K562 (cell line): ENCODE data around the gene PKDREJ. TPM values are rescaled to one million over a fixed set of nuclear protein-coding genes. Genes with fewer than 3 reads are reported as not detected.

Source experiments
- BRD9 ChIP-seq: fragments of 450-650 bp; IDR thresholded peaks from 2 replicates; pipeline ENCODE4 v1.6.1; 2018; ENCODE audit warnings: low read depth; ENCODE audit not compliant: partially characterized antibody
- PHF20 ChIP-seq: fragments of 450-650 bp; IDR thresholded peaks from 2 replicates; pipeline ENCODE4 v1.6.1; 2018; ENCODE audit not compliant: partially characterized antibody
- RAD21 ChIP-seq, 2 experiments: fragments of 250-450 bp in 1 of 2; fragments of 450-650 bp in 1 of 2; sonication (Bioruptor Pico) in 1 of 2; formaldehyde crosslinking in 1 of 2; IDR thresholded peaks in 1 of 2; conservative IDR thresholded peaks in 1 of 2; 2 replicates each; pipeline versions ENCODE4 v1.4.0 to v1.8.0; 2020 to 2022; ENCODE audit warnings: mild to moderate bottlenecking in 2 of 2, moderate library complexity in 1 of 2
- SIN3A ChIP-seq, 2 experiments: fragments of 150-350 bp in 1 of 2; IDR thresholded peaks; 2 replicates each; pipeline ENCODE4 v1.6.1; 2011 to 2016; ENCODE audit warnings: borderline replicate concordance in 2 of 2, low read depth in 2 of 2, low read length in 2 of 2, mild to moderate bottlenecking in 2 of 2, moderate library complexity in 2 of 2; ENCODE audit not compliant: control insufficient read depth in 1 of 2
- polyA plus RNA-seq, 8 experiments: library from polyadenylated mRNA; depleted of rRNA in 4 of 8; stranded (reverse) in 5 of 8; unstranded in 3 of 8; fragments of >200 nt; fragmentation: Nextera tagmentation in 2 of 8; fragmentation: Illumina TruSeq in 1 of 8; extraction: Ambion mirVana in 2 of 8; extraction: Trizol in 1 of 8; gene quantifications; 2 replicates each; pipeline versions ENCODE4 v1.2.1 to v1.2.3, GENCODE V29; 2011 to 2014; ENCODE audit warnings: inconsistent platforms in 1 of 8, missing spikeins in 1 of 8
- total RNA-seq, 7 experiments: library from RNA; depleted of rRNA in 6 of 7; stranded (reverse); fragments of >200 nt in 6 of 7; fragmentation: Illumina TruSeq in 2 of 7; extraction: Trizol in 2 of 7; gene quantifications; 2 replicates each; pipeline versions ENCODE4 v1.2.1 to v1.2.3, GENCODE V29; 2011 to 2021; ENCODE audit warnings: low replicate concordance in 1 of 7
- TF ChIP-seq, protein P1 (sequence below): fragments of 450-650 bp; IDR thresholded peaks from 2 replicates; pipeline ENCODE4 v1.6.1; 2017; ENCODE audit warnings: antibody characterized with exemption, mild to moderate bottlenecking
- TF ChIP-seq, protein P2 (sequence below): sonication (generic); formaldehyde crosslinking; IDR thresholded peaks from 2 replicates; pipeline ENCODE4 v1.8.0; 2022; ENCODE audit warnings: mild to moderate bottlenecking, missing genetic modification reagents
- TF ChIP-seq, protein P3 (sequence below), 2 experiments: fragments of 450-650 bp; conservative IDR thresholded peaks; 2 replicates each; pipeline ENCODE4 v1.6.1; 2017; ENCODE audit warnings: mild to moderate bottlenecking in 2 of 2, moderate library complexity in 2 of 2
- TF ChIP-seq, protein P4 (sequence below): sonication (generic); formaldehyde crosslinking; IDR thresholded peaks from 2 replicates; pipeline ENCODE4 v1.8.0; 2022; ENCODE audit warnings: missing genetic modification reagents, mild to moderate bottlenecking, moderate library complexity, borderline replicate concordance

The PKDREJ gene
- total and polyA plus RNA-seq, 9 of the 15 experiments (the other 6 are each of a cell fraction or from before 2014, with no cell fraction given): 0.03 TPM; not detected in 8

DNA sequence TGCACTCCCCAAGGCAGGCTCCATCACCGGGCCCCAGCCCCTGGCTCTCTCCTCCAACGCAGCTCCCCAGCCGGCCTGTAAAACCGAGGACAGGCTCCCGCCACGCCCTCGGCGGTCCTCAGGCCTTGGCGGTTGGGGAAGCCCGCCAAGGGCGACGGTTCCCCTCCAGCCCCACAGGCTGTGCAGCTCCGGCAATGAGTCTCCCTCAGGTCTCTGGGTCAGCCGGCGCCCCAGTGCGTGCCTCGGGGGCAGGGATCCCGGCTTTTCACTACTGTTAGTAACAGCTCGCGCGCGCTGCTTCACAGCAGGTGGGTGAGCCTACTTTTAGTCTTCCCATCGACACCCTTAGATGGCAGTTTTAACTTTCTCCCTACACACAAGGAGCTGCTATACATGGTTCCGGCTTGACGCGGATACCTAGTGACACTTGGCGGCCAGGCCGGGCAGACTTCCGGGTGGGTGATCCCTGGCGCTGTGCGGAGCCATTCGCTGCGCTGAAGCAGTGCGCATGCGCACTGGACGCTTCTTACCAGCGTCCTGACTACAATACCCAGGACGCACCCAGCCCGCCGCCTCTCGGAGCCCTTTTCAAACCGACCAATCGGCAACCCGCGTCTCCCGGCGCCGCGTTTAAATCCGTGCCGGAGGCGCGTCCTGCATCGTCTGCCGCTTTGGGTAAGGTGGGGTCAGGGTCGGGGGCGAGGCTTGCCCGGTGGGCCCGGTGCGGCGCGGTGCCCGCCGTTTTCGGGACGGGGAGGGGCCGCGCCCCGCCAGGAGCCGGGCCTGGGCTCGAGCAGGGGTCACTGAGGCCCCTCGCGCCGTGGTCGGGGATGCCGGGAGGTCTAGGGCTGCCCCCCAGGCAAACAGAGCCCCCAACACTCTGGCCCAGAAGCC is 33.4 kb upstream of the PKDREJ start, which contains the start of gene GTSE1 (continued):
- TF ChIP-seq, protein P1, sequence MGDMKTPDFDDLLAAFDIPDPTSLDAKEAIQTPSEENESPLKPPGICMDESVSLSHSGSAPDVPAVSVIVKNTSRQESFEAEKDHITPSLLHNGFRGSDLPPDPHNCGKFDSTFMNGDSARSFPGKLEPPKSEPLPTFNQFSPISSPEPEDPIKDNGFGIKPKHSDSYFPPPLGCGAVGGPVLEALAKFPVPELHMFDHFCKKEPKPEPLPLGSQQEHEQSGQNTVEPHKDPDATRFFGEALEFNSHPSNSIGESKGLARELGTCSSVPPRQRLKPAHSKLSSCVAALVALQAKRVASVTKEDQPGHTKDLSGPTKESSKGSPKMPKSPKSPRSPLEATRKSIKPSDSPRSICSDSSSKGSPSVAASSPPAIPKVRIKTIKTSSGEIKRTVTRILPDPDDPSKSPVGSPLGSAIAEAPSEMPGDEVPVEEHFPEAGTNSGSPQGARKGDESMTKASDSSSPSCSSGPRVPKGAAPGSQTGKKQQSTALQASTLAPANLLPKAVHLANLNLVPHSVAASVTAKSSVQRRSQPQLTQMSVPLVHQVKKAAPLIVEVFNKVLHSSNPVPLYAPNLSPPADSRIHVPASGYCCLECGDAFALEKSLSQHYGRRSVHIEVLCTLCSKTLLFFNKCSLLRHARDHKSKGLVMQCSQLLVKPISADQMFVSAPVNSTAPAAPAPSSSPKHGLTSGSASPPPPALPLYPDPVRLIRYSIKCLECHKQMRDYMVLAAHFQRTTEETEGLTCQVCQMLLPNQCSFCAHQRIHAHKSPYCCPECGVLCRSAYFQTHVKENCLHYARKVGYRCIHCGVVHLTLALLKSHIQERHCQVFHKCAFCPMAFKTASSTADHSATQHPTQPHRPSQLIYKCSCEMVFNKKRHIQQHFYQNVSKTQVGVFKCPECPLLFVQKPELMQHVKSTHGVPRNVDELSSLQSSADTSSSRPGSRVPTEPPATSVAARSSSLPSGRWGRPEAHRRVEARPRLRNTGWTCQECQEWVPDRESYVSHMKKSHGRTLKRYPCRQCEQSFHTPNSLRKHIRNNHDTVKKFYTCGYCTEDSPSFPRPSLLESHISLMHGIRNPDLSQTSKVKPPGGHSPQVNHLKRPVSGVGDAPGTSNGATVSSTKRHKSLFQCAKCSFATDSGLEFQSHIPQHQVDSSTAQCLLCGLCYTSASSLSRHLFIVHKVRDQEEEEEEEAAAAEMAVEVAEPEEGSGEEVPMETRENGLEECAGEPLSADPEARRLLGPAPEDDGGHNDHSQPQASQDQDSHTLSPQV: peak; percentile 70; the same call in 1 of the 2 replicates
- TF ChIP-seq, protein P2, sequence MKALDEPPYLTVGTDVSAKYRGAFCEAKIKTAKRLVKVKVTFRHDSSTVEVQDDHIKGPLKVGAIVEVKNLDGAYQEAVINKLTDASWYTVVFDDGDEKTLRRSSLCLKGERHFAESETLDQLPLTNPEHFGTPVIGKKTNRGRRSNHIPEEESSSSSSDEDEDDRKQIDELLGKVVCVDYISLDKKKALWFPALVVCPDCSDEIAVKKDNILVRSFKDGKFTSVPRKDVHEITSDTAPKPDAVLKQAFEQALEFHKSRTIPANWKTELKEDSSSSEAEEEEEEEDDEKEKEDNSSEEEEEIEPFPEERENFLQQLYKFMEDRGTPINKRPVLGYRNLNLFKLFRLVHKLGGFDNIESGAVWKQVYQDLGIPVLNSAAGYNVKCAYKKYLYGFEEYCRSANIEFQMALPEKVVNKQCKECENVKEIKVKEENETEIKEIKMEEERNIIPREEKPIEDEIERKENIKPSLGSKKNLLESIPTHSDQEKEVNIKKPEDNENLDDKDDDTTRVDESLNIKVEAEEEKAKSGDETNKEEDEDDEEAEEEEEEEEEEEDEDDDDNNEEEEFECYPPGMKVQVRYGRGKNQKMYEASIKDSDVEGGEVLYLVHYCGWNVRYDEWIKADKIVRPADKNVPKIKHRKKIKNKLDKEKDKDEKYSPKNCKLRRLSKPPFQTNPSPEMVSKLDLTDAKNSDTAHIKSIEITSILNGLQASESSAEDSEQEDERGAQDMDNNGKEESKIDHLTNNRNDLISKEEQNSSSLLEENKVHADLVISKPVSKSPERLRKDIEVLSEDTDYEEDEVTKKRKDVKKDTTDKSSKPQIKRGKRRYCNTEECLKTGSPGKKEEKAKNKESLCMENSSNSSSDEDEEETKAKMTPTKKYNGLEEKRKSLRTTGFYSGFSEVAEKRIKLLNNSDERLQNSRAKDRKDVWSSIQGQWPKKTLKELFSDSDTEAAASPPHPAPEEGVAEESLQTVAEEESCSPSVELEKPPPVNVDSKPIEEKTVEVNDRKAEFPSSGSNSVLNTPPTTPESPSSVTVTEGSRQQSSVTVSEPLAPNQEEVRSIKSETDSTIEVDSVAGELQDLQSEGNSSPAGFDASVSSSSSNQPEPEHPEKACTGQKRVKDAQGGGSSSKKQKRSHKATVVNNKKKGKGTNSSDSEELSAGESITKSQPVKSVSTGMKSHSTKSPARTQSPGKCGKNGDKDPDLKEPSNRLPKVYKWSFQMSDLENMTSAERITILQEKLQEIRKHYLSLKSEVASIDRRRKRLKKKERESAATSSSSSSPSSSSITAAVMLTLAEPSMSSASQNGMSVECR (CRISPR knock-in tag): peak; percentile 79
- TF ChIP-seq SIN3A (IDR thresholded peaks at IDR 0.05; ENCODE audit: borderline replicate concordance in 2 of 2, control insufficient read depth in 1 of 2, low read depth in 2 of 2, low read length in 2 of 2) (0 out of 4 replicates have a peak, but pooled peaks of 1 of the 2 experiments have one; percentile 27), RAD21 (CRISPR knock-in tag; conservative IDR thresholded peaks at IDR 0.05 in 1 of 2, IDR thresholded peaks at IDR 0.05 in 1 of 2) (peak; percentile 33 to 56), BRD9 (no peak), PHF20 (peak; percentile 85)
- TF ChIP-seq, protein P3, sequence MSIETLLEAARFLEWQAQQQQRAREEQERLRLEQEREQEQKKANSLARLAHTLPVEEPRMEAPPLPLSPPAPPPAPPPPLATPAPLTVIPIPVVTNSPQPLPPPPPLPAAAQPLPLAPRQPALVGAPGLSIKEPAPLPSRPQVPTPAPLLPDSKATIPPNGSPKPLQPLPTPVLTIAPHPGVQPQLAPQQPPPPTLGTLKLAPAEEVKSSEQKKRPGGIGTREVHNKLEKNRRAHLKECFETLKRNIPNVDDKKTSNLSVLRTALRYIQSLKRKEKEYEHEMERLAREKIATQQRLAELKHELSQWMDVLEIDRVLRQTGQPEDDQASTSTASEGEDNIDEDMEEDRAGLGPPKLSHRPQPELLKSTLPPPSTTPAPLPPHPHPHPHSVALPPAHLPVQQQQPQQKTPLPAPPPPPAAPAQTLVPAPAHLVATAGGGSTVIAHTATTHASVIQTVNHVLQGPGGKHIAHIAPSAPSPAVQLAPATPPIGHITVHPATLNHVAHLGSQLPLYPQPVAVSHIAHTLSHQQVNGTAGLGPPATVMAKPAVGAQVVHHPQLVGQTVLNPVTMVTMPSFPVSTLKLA (conservative IDR thresholded peaks at IDR 0.05): peak; percentile 65 to 66
- TF ChIP-seq, protein P4, sequence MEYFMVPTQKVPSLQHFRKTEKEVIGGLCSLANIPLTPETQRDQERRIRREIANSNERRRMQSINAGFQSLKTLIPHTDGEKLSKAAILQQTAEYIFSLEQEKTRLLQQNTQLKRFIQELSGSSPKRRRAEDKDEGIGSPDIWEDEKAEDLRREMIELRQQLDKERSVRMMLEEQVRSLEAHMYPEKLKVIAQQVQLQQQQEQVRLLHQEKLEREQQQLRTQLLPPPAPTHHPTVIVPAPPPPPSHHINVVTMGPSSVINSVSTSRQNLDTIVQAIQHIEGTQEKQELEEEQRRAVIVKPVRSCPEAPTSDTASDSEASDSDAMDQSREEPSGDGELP (CRISPR knock-in tag): peak; percentile 69
